ENCODE data around the gene WT1.

The WT1 gene

GRCh38 chr11:32340181-32340580, 95.2 kb downstream of the WT1 start:
- DNase-seq (ENCODE audit: insufficient read length, low spot score) (no peak), FAIRE-seq (no peak)
